Neural cell (in vitro differentiated cells): ENCODE data around the gene ALOX12B. TPM values are rescaled to one million over a fixed set of nuclear protein-coding genes. Genes with fewer than 3 reads are reported as not detected.

Experiments
- H2AFZ ChIP-seq: fragments of 200-600, 300-800 bp; sonication (generic), shearing (Covaris generic); 2 replicates; pipeline ENCODE4 v1.6.0; 2014; ENCODE audit warnings: low read depth, mild to moderate bottlenecking, antibody characterized with exemption, low read length, moderate library complexity
- H3F3A ChIP-seq: fragments of 200-600 bp; shearing (Covaris generic); 2 replicates; pipeline ENCODE4 v1.6.1; 2016; ENCODE audit warnings: mild to moderate bottlenecking, moderate library complexity, mixed read lengths, antibody characterized with exemption, low read length; ENCODE audit not compliant: insufficient read depth, poor library complexity, severe bottlenecking
- H3K27ac ChIP-seq: fragments of 200-600, 300-800 bp; sonication (generic), shearing (Covaris generic); 2 replicates; pipeline ENCODE4 v1.5.1; 2014; ENCODE audit warnings: mild to moderate bottlenecking, low read length, moderate library complexity
- H3K27me3 ChIP-seq: fragments of 300-800, 200-600 bp; sonication (generic), shearing (Covaris generic); 2 replicates; pipeline ENCODE4 v1.6.0; 2014; ENCODE audit warnings: mild to moderate bottlenecking, low read depth, low read length, moderate library complexity; ENCODE audit not compliant: insufficient read depth
- H3K36me3 ChIP-seq: fragments of 300-800, 200-600 bp; sonication (generic), shearing (Covaris generic); 2 replicates; pipeline ENCODE4 v1.5.1; 2014; ENCODE audit warnings: mild to moderate bottlenecking, antibody characterized with exemption, low read length, moderate library complexity; ENCODE audit not compliant: insufficient read depth
- H3K4me2 ChIP-seq: fragments of 300-800, 200-600 bp; sonication (generic), shearing (Covaris generic); 2 replicates; pipeline ENCODE4 v1.6.0; 2014; ENCODE audit warnings: mild to moderate bottlenecking, low read length
- H3K4me3 ChIP-seq: fragments of 300-800, 200-600 bp; sonication (generic), shearing (Covaris generic); 2 replicates; pipeline ENCODE4 v1.5.1; 2014; ENCODE audit warnings: mild to moderate bottlenecking, low read length, moderate library complexity
- H3K79me2 ChIP-seq: fragments of 200-600 bp; shearing (Covaris generic); replicated peaks from 2 replicates; pipeline ENCODE4 v1.6.0; 2014; ENCODE audit warnings: mild to moderate bottlenecking, low read length, moderate library complexity; ENCODE audit not compliant: insufficient read depth
- H3K9ac ChIP-seq: fragments of 300-800, 200-600 bp; sonication (generic), shearing (Covaris generic); 2 replicates; pipeline ENCODE4 v1.6.1; 2016; ENCODE audit warnings: mild to moderate bottlenecking, low read length, mixed read lengths
- H3K9me2 ChIP-seq: fragments of 200-600 bp; shearing (Covaris generic); 2 replicates; pipeline ENCODE4 v1.6.1; 2016; ENCODE audit warnings: mild to moderate bottlenecking, low read length, mixed read lengths; ENCODE audit not compliant: insufficient read depth
- H3K9me3 ChIP-seq: fragments of 200-600, 300-800 bp; sonication (generic), shearing (Covaris generic); 2 replicates; pipeline ENCODE4 v1.6.1; 2016; ENCODE audit warnings: mild to moderate bottlenecking, mixed run types, low read length, moderate library complexity, mixed read lengths
- H4K20me1 ChIP-seq: fragments of 200-600 bp; shearing (Covaris generic); 2 replicates; pipeline ENCODE4 v1.6.1; 2016; ENCODE audit warnings: mild to moderate bottlenecking, mixed run types; ENCODE audit not compliant: insufficient read depth
- EP300 ChIP-seq: fragments of 450-650 bp; conservative IDR thresholded peaks from 2 replicates; pipeline ENCODE4 v1.6.1; 2014; ENCODE audit warnings: antibody characterized with exemption, mild to moderate bottlenecking, moderate library complexity; ENCODE audit not compliant: poor library complexity, severe bottlenecking
- EZH2 ChIP-seq: fragments of 200-600, 300-800 bp; shearing (Covaris generic), sonication (generic); IDR thresholded peaks from 2 replicates; pipeline ENCODE4 v1.6.1; 2014; ENCODE audit warnings: antibody characterized with exemption, low read length, borderline replicate concordance, mild to moderate bottlenecking; ENCODE audit not compliant: insufficient read depth, poor library complexity, severe bottlenecking
- MXI1 ChIP-seq: fragments of 450-650 bp; conservative IDR thresholded peaks from 2 replicates; pipeline ENCODE4 v1.6.1; 2014; ENCODE audit warnings: antibody characterized with exemption, mild to moderate bottlenecking; ENCODE audit not compliant: poor library complexity, severe bottlenecking
- POLR2AphosphoS5 ChIP-seq: IDR thresholded peaks from 2 replicates; pipeline ENCODE4 v1.6.1; 2012
- RAD21 ChIP-seq: fragments of 450-650 bp; conservative IDR thresholded peaks from 2 replicates; pipeline ENCODE4 v1.6.1; 2014; ENCODE audit warnings: antibody characterized with exemption, mild to moderate bottlenecking, moderate library complexity
- SMC3 ChIP-seq: fragments of 450-650 bp; conservative IDR thresholded peaks from 2 replicates; pipeline ENCODE4 v1.6.1; 2014; ENCODE audit warnings: antibody characterized with exemption, mild to moderate bottlenecking, moderate library complexity; ENCODE audit not compliant: poor library complexity
- TAF1 ChIP-seq: IDR thresholded peaks from 2 replicates; pipeline ENCODE4 v1.6.1; 2012; ENCODE audit warnings: low read depth
- polyA plus RNA-seq: library from polyadenylated mRNA; depleted of rRNA; stranded (reverse); fragments of >200 nt; gene quantifications from 2 replicates; pipeline ENCODE4 v1.2.3, GENCODE V29; 2014
- TF ChIP-seq, protein P1 (sequence below): fragments of 450-650 bp; IDR thresholded peaks from 2 replicates; pipeline ENCODE4 v1.5.1; 2014; ENCODE audit warnings: antibody characterized with exemption, mild to moderate bottlenecking, moderate library complexity; ENCODE audit not compliant: poor library complexity, severe bottlenecking
- TF ChIP-seq, protein P2 (sequence below): IDR thresholded peaks from 2 replicates; pipeline ENCODE4 v1.6.1; 2012; ENCODE audit warnings: borderline replicate concordance

Gene ALOX12B
- polyA plus RNA-seq, 1 donor from 2014 or later = 0.31 TPM

GRCh38 chr17:8123695-8124349 is 36.3 kb upstream of the ALOX12B start, which contains the start of gene HES7:
Gene HES7 (minus strand): TSS chr17:8124106. CDS start chr17:8124084, 22 bp downstream.
- Histone ChIP-seq H4K20me1 (peaks cover 6% of the 10 kb centered on the region), H3K9ac (peak within 1 kb of the TSS; percentile 80), H3K36me3 (no peaks in the 10 kb centered on the region), H2AFZ (no peak within 1 kb of the TSS), H3K9me2 (no peaks in the 10 kb centered on the region), H3K79me2 (no peaks in the 10 kb centered on the region), H3K27me3 (peaks cover 46% of the 10 kb centered on the region), H3K4me3 (peak within 1 kb of the TSS; percentile 88), H3K27ac (no peak within 1 kb of the TSS), H3K4me2 (peak within 1 kb of the TSS; percentile 87), H3K9me3 (no peaks in the 10 kb centered on the region), H3F3A (peaks cover 12% of the 10 kb centered on the region)
- TF ChIP-seq, protein P1, sequence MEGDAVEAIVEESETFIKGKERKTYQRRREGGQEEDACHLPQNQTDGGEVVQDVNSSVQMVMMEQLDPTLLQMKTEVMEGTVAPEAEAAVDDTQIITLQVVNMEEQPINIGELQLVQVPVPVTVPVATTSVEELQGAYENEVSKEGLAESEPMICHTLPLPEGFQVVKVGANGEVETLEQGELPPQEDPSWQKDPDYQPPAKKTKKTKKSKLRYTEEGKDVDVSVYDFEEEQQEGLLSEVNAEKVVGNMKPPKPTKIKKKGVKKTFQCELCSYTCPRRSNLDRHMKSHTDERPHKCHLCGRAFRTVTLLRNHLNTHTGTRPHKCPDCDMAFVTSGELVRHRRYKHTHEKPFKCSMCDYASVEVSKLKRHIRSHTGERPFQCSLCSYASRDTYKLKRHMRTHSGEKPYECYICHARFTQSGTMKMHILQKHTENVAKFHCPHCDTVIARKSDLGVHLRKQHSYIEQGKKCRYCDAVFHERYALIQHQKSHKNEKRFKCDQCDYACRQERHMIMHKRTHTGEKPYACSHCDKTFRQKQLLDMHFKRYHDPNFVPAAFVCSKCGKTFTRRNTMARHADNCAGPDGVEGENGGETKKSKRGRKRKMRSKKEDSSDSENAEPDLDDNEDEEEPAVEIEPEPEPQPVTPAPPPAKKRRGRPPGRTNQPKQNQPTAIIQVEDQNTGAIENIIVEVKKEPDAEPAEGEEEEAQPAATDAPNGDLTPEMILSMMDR = no peak
- TF ChIP-seq SMC3 (no peak), MXI1 (no peak), RAD21 (no peak), EZH2 (no peak), POLR2AphosphoS5 (no peak), EP300 (no peak), TAF1 (no peak)
- TF ChIP-seq, protein P2, sequence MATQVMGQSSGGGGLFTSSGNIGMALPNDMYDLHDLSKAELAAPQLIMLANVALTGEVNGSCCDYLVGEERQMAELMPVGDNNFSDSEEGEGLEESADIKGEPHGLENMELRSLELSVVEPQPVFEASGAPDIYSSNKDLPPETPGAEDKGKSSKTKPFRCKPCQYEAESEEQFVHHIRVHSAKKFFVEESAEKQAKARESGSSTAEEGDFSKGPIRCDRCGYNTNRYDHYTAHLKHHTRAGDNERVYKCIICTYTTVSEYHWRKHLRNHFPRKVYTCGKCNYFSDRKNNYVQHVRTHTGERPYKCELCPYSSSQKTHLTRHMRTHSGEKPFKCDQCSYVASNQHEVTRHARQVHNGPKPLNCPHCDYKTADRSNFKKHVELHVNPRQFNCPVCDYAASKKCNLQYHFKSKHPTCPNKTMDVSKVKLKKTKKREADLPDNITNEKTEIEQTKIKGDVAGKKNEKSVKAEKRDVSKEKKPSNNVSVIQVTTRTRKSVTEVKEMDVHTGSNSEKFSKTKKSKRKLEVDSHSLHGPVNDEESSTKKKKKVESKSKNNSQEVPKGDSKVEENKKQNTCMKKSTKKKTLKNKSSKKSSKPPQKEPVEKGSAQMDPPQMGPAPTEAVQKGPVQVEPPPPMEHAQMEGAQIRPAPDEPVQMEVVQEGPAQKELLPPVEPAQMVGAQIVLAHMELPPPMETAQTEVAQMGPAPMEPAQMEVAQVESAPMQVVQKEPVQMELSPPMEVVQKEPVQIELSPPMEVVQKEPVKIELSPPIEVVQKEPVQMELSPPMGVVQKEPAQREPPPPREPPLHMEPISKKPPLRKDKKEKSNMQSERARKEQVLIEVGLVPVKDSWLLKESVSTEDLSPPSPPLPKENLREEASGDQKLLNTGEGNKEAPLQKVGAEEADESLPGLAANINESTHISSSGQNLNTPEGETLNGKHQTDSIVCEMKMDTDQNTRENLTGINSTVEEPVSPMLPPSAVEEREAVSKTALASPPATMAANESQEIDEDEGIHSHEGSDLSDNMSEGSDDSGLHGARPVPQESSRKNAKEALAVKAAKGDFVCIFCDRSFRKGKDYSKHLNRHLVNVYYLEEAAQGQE = no peak

- Histone ChIP-seq H3K79me2 (no peaks in the 10 kb centered on the region), H3K27ac (no peak overlapping the region), H3K36me3 (no peaks in the 10 kb centered on the region), H3K4me3 (peak overlapping the region; percentile 88), H3K27me3 (peaks cover 46% of the 10 kb centered on the region), H3K9me2 (no peaks in the 10 kb centered on the region), H4K20me1 (peaks cover 6% of the 10 kb centered on the region), H3K9me3 (no peaks in the 10 kb centered on the region), H3K9ac (peak overlapping the region; percentile 61), H3K4me2 (peak overlapping the region; percentile 87), H3F3A (peaks cover 12% of the 10 kb centered on the region), H2AFZ (no peak overlapping the region)
- no peak for TF ChIP-seq RAD21
- peak; percentile 87 for TF ChIP-seq EZH2
- peak; percentile 66 for TF ChIP-seq MXI1
These were observed 35.6 kb upstream of the ALOX12B start for GRCh38 chr17:8122924-8123694.
